K562 (cell line): ENCODE data around the gene CRIM1. TPM values are rescaled to one million over a fixed set of nuclear protein-coding genes. Genes with fewer than 3 reads are reported as not detected.

Source experiments
- CBFB ChIP-seq: sonication (generic); formaldehyde crosslinking; IDR thresholded peaks from 2 replicates; pipeline ENCODE4 v1.4.0; 2020; ENCODE audit warnings: mild to moderate bottlenecking, missing genetic modification reagents
- CHD1 ChIP-seq: fragments of 200-600 bp; sonication (generic); IDR thresholded peaks from one replicate; pipeline ENCODE4 v1.6.1; 2012; ENCODE audit warnings: mild to moderate bottlenecking, moderate library complexity, low read length, inconsistent platforms
- CHD4 ChIP-seq: fragments of 200-600 bp; sonication (generic); IDR thresholded peaks from 3 replicates; pipeline ENCODE4 v1.6.1; 2012; ENCODE audit warnings: low read depth, mild to moderate bottlenecking, mixed read lengths, low read length, inconsistent platforms; ENCODE audit not compliant: insufficient read depth, insufficient replicate concordance, poor library complexity, severe bottlenecking
- EZH2 ChIP-seq: IDR thresholded peaks from 2 replicates; pipeline ENCODE4 v1.6.1; 2012; ENCODE audit warnings: low read depth, mild to moderate bottlenecking, inconsistent platforms, low read length, borderline replicate concordance
- HINFP ChIP-seq: fragments of 450-650 bp; conservative IDR thresholded peaks from 2 replicates; pipeline ENCODE4 v1.6.1; 2016; ENCODE audit warnings: missing genetic modification characterization, low read depth, mild to moderate bottlenecking, control low read depth, missing compliant biosample characterization
- NBN ChIP-seq: fragments of 450-650 bp; IDR thresholded peaks from 2 replicates; pipeline ENCODE4 v1.6.1; 2016; ENCODE audit warnings: low read depth, mild to moderate bottlenecking
- OTX1 ChIP-seq: fragments of 450-650 bp; formaldehyde crosslinking; IDR thresholded peaks from 2 replicates; pipeline ENCODE4 v1.4.0; 2022; ENCODE audit warnings: mild to moderate bottlenecking
- PPARD ChIP-seq: fragments of 250-450 bp; sonication (Bioruptor Pico); IDR thresholded peaks from 2 replicates; pipeline ENCODE4 v1.8.0; 2022; ENCODE audit warnings: inconsistent platforms, mild to moderate bottlenecking, moderate library complexity
- RNF219 ChIP-seq: fragments of 250-450 bp; sonication (Bioruptor Pico); IDR thresholded peaks from 2 replicates; pipeline ENCODE4 v1.5.0; 2022; ENCODE audit warnings: mild to moderate bottlenecking
- SETDB1 ChIP-seq: IDR thresholded peaks from one replicate; pipeline ENCODE4 v1.6.1; 2012; ENCODE audit warnings: low read length, control low read depth, inconsistent platforms
- SP1 ChIP-seq: sonication (generic); formaldehyde crosslinking; IDR thresholded peaks from 2 replicates; pipeline ENCODE4 v1.8.1; 2022; ENCODE audit warnings: mild to moderate bottlenecking, missing genetic modification reagents
- THRAP3 ChIP-seq: fragments of 450-650 bp; IDR thresholded peaks from 2 replicates; pipeline ENCODE4 v1.6.1; 2016; ENCODE audit warnings: mild to moderate bottlenecking, inconsistent platforms, borderline replicate concordance
- UBTF ChIP-seq, 2 experiments: IDR thresholded peaks; 2 replicates each; pipeline ENCODE4 v1.6.1; 2012; ENCODE audit warnings: improper control_type of control experiment in 2 of 2, low read depth in 2 of 2, low read length in 2 of 2, borderline replicate concordance in 1 of 2
- ZNF263 ChIP-seq: sonication (generic); formaldehyde crosslinking; IDR thresholded peaks from 2 replicates; pipeline ENCODE4 v1.8.0; 2022; ENCODE audit warnings: mild to moderate bottlenecking, missing genetic modification reagents, borderline replicate concordance
- ZNF41 ChIP-seq: fragments of 250-450 bp; sonication (Bioruptor Pico); conservative IDR thresholded peaks from 2 replicates; pipeline ENCODE4 v1.4.0; 2020; ENCODE audit warnings: mild to moderate bottlenecking
- ZNF507 ChIP-seq: conservative IDR thresholded peaks from 2 replicates; pipeline ENCODE4 v1.6.1; 2017; ENCODE audit warnings: missing genetic modification characterization, missing compliant biosample characterization
- ZNF592 ChIP-seq: fragments of 450-650 bp; IDR thresholded peaks from 2 replicates; pipeline ENCODE4 v1.6.1; 2017; ENCODE audit warnings: antibody characterized with exemption, mild to moderate bottlenecking
- ZNF707 ChIP-seq: fragments of 250-450 bp; sonication (Bioruptor Pico); conservative IDR thresholded peaks from 2 replicates; pipeline ENCODE4 v1.8.0; 2022; ENCODE audit warnings: inconsistent platforms, mild to moderate bottlenecking, moderate library complexity
- ZNF778 ChIP-seq: fragments of 450-650 bp; formaldehyde crosslinking; IDR thresholded peaks from 2 replicates; pipeline ENCODE4 v1.4.0; 2020; ENCODE audit warnings: mild to moderate bottlenecking, moderate library complexity
- polyA plus RNA-seq, 8 experiments: library from polyadenylated mRNA; depleted of rRNA in 4 of 8; stranded (reverse) in 5 of 8; unstranded in 3 of 8; fragments of >200 nt; fragmentation: Nextera tagmentation in 2 of 8; fragmentation: Illumina TruSeq in 1 of 8; extraction: Ambion mirVana in 2 of 8; extraction: Trizol in 1 of 8; gene quantifications; 2 replicates each; pipeline versions ENCODE4 v1.2.1 to v1.2.3, GENCODE V29; 2011 to 2014; ENCODE audit warnings: inconsistent platforms in 1 of 8, missing spikeins in 1 of 8
- total RNA-seq, 7 experiments: library from RNA; depleted of rRNA in 6 of 7; stranded (reverse); fragments of >200 nt in 6 of 7; fragmentation: Illumina TruSeq in 2 of 7; extraction: Trizol in 2 of 7; gene quantifications; 2 replicates each; pipeline versions ENCODE4 v1.2.1 to v1.2.3, GENCODE V29; 2011 to 2021; ENCODE audit warnings: low replicate concordance in 1 of 7

Gene CRIM1
- total and polyA plus RNA-seq, 9 of the 15 experiments (the other 6 are each of a cell fraction or from before 2014, with no cell fraction given) = 0.01 to 0.36 (median 0.06) TPM; not detected in 1

GRCh38 chr2:36451512-36451911, 95.9 kb downstream of the CRIM1 start (continued):
- TF ChIP-seq ZNF41 (no peak), NBN (peak; percentile 29; the same call in 1 of the 2 replicates), SP1 (CRISPR knock-in tag) (peak; percentile 62; the same call in 1 of the 2 replicates), SETDB1 (no peak), RNF219 (CRISPR knock-in tag) (no peak), ZNF592 (no peak), HINFP (tag) (no peak), PPARD (CRISPR knock-in tag) (no peak), THRAP3 (no peak), ZNF778 (no peak), OTX1 (CRISPR knock-in tag) (no peak), UBTF (IDR thresholded peaks at IDR 0.05; ENCODE audit: borderline replicate concordance in 1 of 2, low read depth in 2 of 2, low read length in 2 of 2) (no peak), ZNF263 (CRISPR knock-in tag) (no peak), EZH2 (no peak), CHD1 (no peak), CHD4 (no peak), CBFB (CRISPR knock-in tag) (peak; percentile 82; the same call in 1 of the 2 replicates), ZNF507 (tag) (no peak), ZNF707 (CRISPR knock-in tag) (no peak)
